Pancreas (tissue), 10 donors: ENCODE results near the gene SEC63. TPM values are rescaled to one million over a fixed set of nuclear protein-coding genes. Genes with fewer than 3 reads are reported as not detected.

Experiments used
- ATAC-seq, 4 donors: fragments of 200-7000 bp; cut with Tn5 transposase; one replicate each; pipeline versions ENCODE4 v1.8.0 to v1.9.1; 2020; ENCODE audit warnings: mild to moderate bottlenecking in 4 of 4, moderate library complexity in 4 of 4
- DNase-seq, 6 donors: peaks; one replicate each; pipeline ENCODE4 v3.0.0-alpha.2; 2020
- FAIRE-seq: peaks from 2 replicates; lab custom pipeline; 2012; peaks lifted over from hg19 to GRCh38; lab: Jason Lieb, UNC
- H3K27ac ChIP-seq, 4 donors: fragments of 200-600 bp; sonication (generic); 1 replicate in 3 of 4; 2 replicates in 1 of 4; pipeline versions ENCODE4 v1.5.0 to v1.8.0; 2020
- H3K27me3 ChIP-seq, 4 donors: fragments of 200-600 bp; one replicate each; pipeline ENCODE4 v1.8.0; 2021
- H3K36me3 ChIP-seq, 3 donors: fragments of 200-600 bp; sonication (generic) in 1 of 3; one replicate each; pipeline versions ENCODE4 v1.5.0 to v1.8.0; 2020 to 2021
- H3K4me1 ChIP-seq, 3 donors: fragments of 200-600 bp; one replicate each; pipeline ENCODE4 v1.8.0; 2021
- H3K4me3 ChIP-seq, 4 donors: fragments of 200-600 bp; sonication (generic) in 2 of 4; one replicate each; pipeline versions ENCODE4 v1.5.0 to v1.8.0; 2020 to 2021
- H3K9me3 ChIP-seq, 4 donors: fragments of 200-600 bp; one replicate each; pipeline ENCODE4 v1.8.0; 2021
- WGBS, 2 donors: extraction: QIAGEN DNeasy Blood & Tissue Kit; methylation state at CpG; one replicate each; pipeline ENCODE4 v1.1.7; 2013; 5-methylcytosine and 5-hydroxymethylcytosine counted together
- intact Hi-C, 3 donors: fragments of 100-400 bp; cut with DNase I; formaldehyde crosslinking; loops; one replicate each; pipeline versions ENCODE4 v1.11.1 to v1.14.2; 2022
- polyA plus RNA-seq, 2 donors: library from polyadenylated mRNA; stranded (reverse); fragments of 200-250 nt; gene quantifications; one replicate each; pipeline ENCODE4 v1.2.3, GENCODE V29; 2013
- total RNA-seq, 6 donors: library from RNA; stranded (reverse); fragmentation: NEBNext Ultra II Directional in 4 of 6; extraction: Animal tissue kit (Norgen Biotek cat#: 25700) in 4 of 6; gene quantifications; one replicate each; pipeline versions ENCODE4 v1.2.1 to v1.2.4, GENCODE V29; 2021 to 2023
- TF ChIP-seq, protein P1 (sequence below), 4 donors: fragments of 200-600 bp; sonication (generic) in 3 of 4; IDR thresholded peaks; one replicate each; pipeline versions ENCODE4 v1.5.0 to v1.8.0; 2021; ENCODE audit warnings: antibody characterized with exemption in 4 of 4
- donor health status: healthy with polysubstance abuse.
- donor health status: DM: no; HTN: no; CAD: no; lungs with moderate emphysema.
- donor health status: DM: no; HTN: no; CAD: no.
- donor health status: control.
- donor health status: control.
- donor health status: Bipolar disorder and iron deficiency.
- donor health status: DM: yes; HTN: yes; CAD: no.
- donor health status: DM: no; HTN: no; CAD: no.
- donor health status: DM: no; HTN: no; CAD: no.
- donor health status: DM: yes; HTN: yes; CAD: no.

The SEC63 gene
- total and polyA plus RNA-seq, 8 donors, result 34.4 to 146 (median 115) TPM

DNA sequence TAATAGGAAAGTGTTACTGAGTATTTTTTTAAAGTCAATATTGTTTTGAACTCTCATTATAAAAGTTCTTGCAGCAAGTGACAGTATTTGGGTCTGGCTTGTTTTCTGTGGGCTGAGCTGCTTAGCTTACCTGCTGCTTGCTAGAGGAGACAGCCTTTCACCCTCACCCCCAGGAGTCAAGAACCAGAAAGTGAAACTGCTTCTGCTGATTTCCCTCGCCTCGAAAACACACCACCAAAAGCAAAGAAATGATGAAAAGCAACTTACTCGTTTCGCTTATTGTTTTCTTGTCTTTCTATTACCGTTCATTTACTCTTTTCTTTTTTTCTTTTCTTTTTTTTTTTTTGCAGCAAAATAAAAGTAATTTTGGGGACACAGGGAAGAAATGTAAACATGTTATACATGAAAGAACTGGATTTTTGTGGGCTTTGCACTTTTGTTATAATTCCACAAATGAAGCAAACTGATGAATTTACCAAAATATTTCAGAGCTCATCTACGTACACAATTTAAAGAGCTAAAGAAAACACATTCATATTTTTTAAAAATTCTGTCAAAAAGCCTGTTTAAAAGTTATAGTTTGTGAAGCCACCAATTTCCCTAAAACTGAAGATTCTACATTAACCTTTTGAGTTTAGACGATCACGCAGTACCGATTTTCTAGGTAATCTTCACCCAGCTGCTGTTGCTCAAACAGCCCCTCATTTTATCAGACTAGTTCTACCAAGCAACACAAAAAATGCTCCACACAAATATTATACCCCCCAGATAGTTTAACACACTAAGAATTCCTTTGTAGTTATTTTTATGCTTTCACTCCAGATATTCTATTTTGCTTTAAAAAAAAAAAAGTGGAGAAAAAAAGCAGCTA lies 135.6 kb downstream of the SEC63 start:
- Histone ChIP-seq H3K4me1 (peaks cover 17 to 61% (median 45%) of the 10 kb centered on the region in 3 donors), H3K36me3 (no peaks in the 10 kb centered on the region), H3K27me3 (no peaks in the 10 kb centered on the region), H3K4me3 (peak overlapping the region in 1 of 4 donors; percentile 21), H3K9me3 (no peaks in the 10 kb centered on the region), H3K27ac (peak overlapping the region; percentile 19 to 92 (median 54))
- TF ChIP-seq, protein P1, sequence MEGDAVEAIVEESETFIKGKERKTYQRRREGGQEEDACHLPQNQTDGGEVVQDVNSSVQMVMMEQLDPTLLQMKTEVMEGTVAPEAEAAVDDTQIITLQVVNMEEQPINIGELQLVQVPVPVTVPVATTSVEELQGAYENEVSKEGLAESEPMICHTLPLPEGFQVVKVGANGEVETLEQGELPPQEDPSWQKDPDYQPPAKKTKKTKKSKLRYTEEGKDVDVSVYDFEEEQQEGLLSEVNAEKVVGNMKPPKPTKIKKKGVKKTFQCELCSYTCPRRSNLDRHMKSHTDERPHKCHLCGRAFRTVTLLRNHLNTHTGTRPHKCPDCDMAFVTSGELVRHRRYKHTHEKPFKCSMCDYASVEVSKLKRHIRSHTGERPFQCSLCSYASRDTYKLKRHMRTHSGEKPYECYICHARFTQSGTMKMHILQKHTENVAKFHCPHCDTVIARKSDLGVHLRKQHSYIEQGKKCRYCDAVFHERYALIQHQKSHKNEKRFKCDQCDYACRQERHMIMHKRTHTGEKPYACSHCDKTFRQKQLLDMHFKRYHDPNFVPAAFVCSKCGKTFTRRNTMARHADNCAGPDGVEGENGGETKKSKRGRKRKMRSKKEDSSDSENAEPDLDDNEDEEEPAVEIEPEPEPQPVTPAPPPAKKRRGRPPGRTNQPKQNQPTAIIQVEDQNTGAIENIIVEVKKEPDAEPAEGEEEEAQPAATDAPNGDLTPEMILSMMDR (IDR thresholded peaks at IDR 0.05), result no peak
- 36 to 57% methylated on average over 9 of the region's 9 CpGs for WGBS, 2 donors
- peak in 3 of 4 donors; percentile 28 to 37 (median 29) for ATAC-seq
- FAIRE-seq, result no peak
- intact Hi-C loops, result no loop called here
- no peak for DNase-seq

DNA sequence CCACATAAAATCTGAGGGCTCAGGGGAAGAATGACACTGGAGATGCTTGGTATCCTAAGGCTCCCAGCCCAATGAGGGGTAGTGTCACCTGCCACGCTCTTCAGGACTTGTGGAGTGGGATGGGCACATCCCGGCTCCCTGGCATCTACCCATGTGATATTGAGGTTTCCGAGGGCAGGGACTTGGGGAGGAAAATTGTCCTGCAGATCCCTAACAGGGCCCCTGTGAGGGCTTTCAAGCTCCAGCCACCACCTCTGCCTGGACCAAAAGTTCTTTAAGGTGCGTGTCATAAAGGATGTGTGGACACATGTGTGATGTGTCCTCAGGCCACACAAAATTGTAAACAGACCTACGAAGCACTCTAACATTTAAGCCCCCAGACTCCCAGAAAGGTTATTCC lies 136.4 kb downstream of the SEC63 start:
- 59 to 69% methylated on average over 5 of the region's 5 CpGs for WGBS, 2 donors
- DNase-seq, result peak in 1 of 6 donors; percentile 21
- Histone ChIP-seq H3K36me3 (no peaks in the 10 kb centered on the region), H3K4me1 (peaks cover 21 to 65% (median 52%) of the 10 kb centered on the region in 3 donors), H3K27me3 (no peaks in the 10 kb centered on the region), H3K9me3 (no peaks in the 10 kb centered on the region), H3K27ac (peak overlapping the region; percentile 19 to 92 (median 46)), H3K4me3 (peak overlapping the region in 1 of 4 donors; percentile 21)
- ATAC-seq, result no peak
- no peak for FAIRE-seq
- TF ChIP-seq, protein P1 (IDR thresholded peaks at IDR 0.05), result no peak
- intact Hi-C loops, result no loop called here

DNA sequence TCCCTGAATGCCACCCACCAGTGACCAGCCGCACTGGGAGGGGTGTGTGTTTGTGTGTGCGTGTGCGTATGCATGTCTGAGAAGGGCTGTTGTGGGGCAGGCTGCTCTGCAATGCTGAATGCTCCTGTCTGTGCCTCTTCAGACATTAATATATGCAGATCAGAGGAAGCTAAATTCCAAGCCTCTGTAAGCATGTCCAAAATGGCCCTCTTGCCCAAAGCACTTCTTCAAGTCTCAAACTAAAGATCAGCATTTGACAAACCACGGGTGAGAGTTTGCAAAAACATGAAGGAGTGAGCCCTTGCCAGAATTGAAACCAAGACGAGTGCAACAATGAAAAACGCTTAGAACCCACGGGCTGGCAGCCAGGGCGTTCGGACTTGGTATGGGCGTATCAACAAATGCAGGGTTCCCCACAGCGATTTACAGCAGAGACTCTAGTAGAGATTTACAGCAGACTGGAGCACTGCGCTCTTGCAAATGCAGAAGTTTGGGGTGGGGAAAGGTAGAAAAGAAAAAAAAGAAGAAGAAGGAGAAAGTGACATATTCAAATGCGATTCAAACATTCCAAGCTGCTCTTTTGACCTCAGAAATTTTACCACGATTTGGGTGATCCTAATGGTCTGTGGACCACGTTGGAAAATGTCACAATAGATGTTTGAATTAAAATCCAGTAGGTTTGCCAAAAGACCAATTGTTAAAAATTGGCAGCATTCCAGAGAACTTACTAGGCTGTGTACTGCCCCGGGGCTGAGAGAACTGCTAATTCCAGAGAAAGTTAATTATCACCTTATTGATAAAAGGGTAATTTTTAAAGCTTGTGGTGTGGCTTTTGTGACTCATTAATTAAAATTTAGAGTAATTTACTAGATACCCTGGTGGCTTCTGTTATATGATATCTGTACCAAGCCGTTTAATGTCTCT lies 137.4 kb downstream of the SEC63 start:
- TF ChIP-seq, protein P1 (IDR thresholded peaks at IDR 0.05), result no peak
- H3K4me3 ChIP-seq, result peak overlapping the region in 1 of 4 donors; percentile 19
- WGBS, 2 donors, result 27 to 36% methylated on average over 17 of the region's 17 CpGs
- peaks cover 29 to 75% (median 62%) of the 10 kb centered on the region in 3 donors for H3K4me1 ChIP-seq
- H3K9me3 ChIP-seq, result no peaks in the 10 kb centered on the region
- H3K27ac ChIP-seq, result peak overlapping the region; percentile 19 to 92 (median 52)
- ATAC-seq (peak in 3 of 4 donors; percentile 25 to 29 (median 26)), DNase-seq (no peak), FAIRE-seq (no peak)
- intact Hi-C loops, result no loop called here
- no peaks in the 10 kb centered on the region for H3K27me3 ChIP-seq
- H3K36me3 ChIP-seq, result no peaks in the 10 kb centered on the region

DNA sequence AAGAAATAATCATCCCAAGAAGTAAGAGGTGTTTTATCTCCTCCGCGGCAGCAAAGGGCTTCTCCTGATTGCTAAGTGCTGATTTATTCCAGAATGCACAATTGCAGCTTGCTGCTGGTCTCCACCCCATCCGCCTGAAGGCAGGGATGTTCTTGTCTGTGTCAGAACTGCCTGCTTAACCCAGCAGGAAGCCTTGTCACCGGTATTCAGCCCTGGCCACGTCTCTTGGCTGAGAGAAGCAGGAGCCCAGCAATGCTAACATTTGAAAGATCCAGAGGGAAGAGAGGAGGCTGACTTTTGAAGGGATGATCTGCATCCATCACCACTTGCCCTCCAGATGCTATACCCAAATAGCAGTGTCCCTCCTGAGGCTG lies 138.1 kb downstream of the SEC63 start:
- intact Hi-C loops, result no loop called here
- no peaks in the 10 kb centered on the region for H3K36me3 ChIP-seq
- ATAC-seq (no peak), FAIRE-seq (no peak), DNase-seq (no peak)
- H3K27ac ChIP-seq, result peak overlapping the region in 3 of 4 donors; percentile 34 to 92 (median 69)
- no peaks in the 10 kb centered on the region for H3K9me3 ChIP-seq
- no peaks in the 10 kb centered on the region for H3K27me3 ChIP-seq
- TF ChIP-seq, protein P1 (IDR thresholded peaks at IDR 0.05), result no peak
- 57 to 65% methylated on average over 5 of the region's 5 CpGs for WGBS, 2 donors
- peaks cover 32 to 81% (median 68%) of the 10 kb centered on the region in 3 donors for H3K4me1 ChIP-seq
- H3K4me3 ChIP-seq, result peak overlapping the region in 1 of 4 donors; percentile 19
